Measurements from ENCODE around the gene HDAC11. TPM values are rescaled to one million over a fixed set of nuclear protein-coding genes. Genes with fewer than 3 reads are reported as not detected.
A peak's percentile ranks its signal among the peaks of the same experiment; 100 is the strongest.
"Not testable (repeated sequence)": the region's sequence is repeated elsewhere in the genome, so short reads cannot be mapped to it uniquely, and the experiment has no call there.

The HDAC11 gene
- total RNA-seq, 1 donor from 2014 or later: 10.2 TPM

DNA sequence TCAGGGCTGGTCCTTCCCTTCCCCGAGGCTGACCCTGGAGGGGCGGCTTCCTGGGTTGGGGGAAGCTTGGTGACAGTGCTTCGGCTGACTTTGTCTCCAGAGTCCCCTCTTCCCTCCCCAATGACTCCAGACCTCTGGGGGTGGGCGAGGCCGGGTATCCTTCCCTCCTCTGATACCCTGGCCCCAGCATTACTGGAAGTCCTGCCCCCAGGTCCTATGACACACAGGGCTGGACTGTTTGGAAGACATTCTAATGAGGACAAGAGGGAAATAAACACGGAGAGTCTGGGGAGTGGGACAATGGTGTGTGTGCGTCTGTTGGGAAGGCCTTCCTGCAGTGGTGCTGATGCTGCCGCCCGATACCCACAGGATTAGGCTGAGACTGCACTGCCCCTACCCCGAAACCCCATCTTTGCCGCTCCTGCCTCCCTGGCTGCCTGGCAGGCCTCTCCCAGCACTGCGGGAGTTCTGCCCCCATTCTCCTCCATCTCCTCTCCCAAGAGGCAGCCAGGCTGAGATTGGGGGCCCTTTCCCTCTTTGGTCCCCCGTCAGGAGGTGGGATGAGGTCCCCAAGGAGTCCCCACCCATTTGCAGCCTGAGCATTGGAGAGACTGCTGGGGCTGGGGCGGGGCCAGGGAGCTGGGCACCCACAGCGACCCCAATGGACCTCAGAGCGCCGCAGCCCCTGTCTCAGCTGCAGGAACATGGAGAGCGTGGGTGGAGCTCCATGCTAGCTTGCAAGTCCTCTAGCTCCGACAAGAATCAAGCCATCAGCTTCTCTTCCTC, 39.1 kb downstream of the HDAC11 start:
- DNase-seq (ENCODE audit: low spot score in 2 of 2) (no peak), FAIRE-seq (no peak)

DNA sequence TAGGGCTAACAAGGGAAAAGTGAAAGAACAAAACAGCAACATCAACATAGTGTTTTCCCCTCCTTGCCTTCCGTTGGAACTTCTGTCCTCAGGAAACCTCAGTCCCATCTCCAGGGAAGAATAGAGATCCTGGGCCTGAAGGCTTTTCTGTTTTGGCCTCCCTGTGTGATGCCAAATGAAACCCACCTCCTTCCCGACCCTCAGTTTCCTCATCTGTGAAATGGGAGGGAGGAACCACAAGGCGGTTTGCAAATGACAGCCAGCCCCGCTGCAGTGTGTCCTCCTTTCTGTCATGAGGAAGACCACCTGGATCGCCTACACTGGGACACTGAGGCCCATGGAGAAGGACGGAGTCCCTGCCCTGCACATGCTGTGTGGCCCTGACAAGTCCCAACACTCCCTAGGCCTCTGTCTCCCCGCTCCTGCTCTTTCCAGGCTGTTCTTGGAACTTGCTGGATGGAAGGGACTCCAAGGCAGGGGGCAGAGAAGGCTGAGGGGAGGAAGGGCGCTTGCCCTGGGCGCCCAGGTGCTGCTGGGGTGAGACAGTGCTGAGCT, 40.3 kb downstream of the HDAC11 start:
- no peak for FAIRE-seq
- DNase-seq (ENCODE audit: low spot score in 2 of 2): no peak

DNA sequence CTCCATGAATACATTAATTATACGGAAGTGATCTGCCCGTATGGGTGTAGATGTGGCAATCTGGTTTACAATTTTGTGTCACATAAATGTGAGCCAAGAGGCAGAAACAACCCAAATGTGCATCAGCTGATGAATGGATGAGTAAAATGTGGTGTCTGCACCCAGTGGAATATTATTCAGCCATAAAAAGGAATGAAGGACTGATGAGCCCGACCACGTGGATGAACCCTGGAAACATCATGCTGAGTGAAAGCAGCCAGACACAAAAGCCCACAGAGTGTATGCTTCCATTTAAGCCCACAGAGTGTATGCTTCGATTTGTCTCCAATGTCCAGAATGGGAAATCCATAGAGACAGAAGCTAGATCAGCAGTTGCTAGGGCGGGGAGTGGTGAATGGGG, 41.2 kb downstream of the HDAC11 start:
- FAIRE-seq: no peak
- DNase-seq (ENCODE audit: low spot score in 2 of 2): no peak

DNA sequence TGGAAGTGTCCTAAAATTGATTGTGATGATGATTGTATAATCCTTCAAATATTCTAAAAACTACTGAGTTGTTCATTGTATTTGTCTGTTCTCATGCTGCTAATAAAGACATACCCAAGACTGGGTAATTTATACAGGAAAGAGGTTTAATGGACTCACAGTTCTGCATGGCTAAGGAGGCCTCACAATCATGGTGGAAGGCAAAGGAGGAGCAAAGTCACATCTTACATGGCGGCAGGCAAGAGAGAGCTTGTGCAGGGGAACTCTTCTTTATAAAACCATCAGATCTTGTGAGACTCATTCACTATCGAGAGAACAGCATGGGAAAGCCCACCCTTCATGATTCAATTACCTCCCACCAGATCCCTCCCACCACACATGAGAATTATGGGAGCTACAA, 41.6 kb downstream of the HDAC11 start:
- DNase-seq (ENCODE audit: low spot score in 2 of 2); FAIRE-seq: not testable (repeated sequence)

DNA sequence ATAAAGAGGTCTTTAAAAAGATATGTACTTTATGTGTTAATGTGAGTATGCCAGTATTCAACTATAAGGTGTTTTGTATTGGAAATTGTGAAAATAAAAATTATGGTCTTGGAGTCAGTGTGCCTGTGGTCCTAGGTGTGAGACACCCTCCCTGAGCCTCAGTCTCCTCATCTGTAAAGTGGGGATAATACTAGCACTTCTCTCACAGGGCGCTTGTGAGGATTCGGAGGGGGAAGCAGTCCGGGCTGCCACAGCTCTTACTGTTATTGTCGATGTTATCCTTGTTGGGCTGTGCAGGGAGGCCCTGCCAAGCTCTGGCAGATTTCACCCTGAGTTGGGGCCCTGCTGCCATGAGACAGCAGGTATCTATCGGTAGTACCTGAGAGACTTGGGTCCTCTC, 42.1 kb downstream of the HDAC11 start:
- DNase-seq (ENCODE audit: low spot score in 2 of 2): no peak
- FAIRE-seq: no peak

DNA sequence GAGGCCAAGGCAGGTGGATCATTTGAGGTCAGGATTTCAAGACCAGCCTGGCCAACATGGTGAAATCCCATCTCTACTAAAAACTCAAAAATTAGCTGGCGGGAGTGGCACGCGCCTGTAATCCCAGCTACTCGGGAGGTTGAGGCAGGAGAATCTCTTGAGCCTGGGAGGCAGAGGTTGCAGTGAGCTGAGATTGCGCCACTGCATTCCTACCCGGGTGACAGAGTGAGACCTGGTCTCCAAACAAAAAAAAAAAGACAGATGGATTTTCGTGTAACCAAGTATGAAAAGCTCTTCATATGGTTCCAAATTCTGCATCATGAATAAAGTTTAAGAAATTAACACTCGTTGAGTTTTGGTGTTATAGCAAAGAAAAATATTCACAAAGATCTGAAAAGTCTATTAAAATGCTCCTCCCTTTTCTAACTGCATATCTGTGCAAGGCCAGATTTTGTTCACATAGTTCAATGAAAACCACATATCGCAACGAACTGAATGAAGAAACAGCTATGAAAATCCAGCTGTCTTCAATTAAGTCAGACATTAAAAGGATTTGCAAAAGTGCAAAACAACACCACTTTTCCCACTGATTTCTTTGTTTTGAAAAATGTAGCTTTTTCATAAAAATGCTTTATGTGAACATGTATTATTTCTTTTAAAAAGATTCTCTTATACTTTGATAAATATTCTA, 45.0 kb downstream of the HDAC11 start:
- peak; percentile 15 for FAIRE-seq

DNA sequence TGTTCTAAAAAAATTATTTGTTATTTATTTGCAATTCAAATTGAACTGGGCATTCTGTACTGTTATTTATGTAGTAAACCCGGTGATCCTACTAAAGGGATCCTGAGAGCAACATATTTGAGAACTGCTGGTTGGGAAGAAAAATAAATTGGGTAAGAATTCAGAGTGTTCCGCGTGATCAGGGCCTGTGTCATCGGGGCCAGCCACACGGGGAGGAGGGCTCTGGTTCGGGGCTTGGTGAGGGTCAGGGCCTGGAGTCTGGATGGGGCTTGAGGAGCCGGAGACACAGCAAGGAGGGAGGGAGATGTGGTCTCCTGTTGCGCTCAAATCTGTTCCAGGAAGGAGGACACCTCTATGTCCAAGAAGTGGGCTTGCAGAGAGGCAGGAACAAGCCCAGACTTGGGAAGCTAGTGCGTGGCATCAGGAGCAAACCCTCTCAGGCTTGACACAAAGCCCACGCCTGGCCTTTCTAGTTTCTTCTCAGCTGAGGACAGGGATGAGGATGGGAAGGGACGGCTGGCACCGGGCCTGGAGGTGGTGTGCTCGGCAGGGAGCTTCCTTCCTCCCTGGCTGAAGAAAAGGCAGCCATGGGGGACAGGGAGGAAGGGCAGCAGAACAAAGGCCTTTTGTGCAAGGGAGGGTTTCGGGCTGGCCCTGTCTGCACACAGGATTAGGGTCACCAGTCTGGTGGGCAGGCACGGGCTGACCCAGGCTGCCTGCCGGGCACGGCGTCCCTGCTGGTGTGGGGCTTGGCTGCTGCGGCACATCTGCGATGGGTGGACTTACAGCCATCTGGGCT, 45.9 kb downstream of the HDAC11 start:
- no peak for FAIRE-seq

More for the DNA sequence above, 45.0 kb downstream of the HDAC11 start:
- no peak for DNase-seq (ENCODE audit: low spot score in 2 of 2)

DNA sequence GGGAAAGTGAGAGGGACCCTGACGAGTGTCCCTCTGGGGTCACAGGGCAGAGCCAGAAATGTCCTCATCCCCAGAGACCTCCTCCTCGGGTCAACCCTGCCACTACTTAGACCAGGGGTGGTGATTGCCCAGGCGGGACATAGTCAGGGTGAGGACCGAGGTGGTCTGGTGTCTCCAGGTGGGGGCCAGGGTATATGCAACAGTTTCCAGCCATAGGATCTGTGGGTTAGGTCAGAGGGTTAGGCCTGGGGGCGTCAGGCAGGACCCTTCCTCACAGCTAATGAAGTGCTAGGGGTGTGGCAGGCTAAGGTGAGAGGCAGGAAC, 46.5 kb downstream of the HDAC11 start:
- FAIRE-seq: no peak
- DNase-seq (ENCODE audit: low spot score in 2 of 2): no peak

More for the DNA sequence above, 45.9 kb downstream of the HDAC11 start:
- no peak for DNase-seq (ENCODE audit: low spot score in 2 of 2)

DNA sequence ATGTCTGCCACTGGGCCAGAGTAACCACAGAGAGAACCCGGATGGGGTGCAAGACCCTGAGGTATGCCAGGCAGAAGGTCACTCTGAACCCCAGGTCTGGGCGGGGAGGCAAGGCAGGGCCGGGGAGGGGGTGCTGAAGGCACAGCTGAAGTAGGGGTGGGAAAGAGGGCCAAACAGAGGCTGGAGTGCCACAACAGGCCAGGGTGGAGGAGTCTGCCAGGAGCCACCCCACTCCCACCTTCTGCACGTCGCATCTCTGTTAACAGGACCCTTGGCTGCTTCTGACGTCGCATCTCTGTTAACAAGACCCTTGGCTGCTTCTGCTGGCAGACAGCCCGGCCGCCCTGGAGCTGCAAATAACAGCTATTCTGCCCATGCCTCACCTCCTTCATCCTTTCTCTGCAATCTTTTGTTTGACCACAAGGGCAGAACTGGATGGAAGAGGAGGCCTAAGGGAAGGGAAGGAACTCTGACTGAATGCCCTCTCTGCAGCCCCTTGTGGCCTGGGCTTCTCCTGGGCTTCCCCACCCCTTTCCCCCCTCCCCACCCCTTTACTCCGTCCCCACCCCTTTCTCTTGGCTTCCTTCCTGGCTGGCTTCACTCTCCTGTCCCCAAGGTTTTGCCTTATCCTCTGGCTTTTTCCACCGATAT, 48.2 kb downstream of the HDAC11 start:
- FAIRE-seq: no peak
- no peak for DNase-seq (ENCODE audit: low spot score in 2 of 2)

DNA sequence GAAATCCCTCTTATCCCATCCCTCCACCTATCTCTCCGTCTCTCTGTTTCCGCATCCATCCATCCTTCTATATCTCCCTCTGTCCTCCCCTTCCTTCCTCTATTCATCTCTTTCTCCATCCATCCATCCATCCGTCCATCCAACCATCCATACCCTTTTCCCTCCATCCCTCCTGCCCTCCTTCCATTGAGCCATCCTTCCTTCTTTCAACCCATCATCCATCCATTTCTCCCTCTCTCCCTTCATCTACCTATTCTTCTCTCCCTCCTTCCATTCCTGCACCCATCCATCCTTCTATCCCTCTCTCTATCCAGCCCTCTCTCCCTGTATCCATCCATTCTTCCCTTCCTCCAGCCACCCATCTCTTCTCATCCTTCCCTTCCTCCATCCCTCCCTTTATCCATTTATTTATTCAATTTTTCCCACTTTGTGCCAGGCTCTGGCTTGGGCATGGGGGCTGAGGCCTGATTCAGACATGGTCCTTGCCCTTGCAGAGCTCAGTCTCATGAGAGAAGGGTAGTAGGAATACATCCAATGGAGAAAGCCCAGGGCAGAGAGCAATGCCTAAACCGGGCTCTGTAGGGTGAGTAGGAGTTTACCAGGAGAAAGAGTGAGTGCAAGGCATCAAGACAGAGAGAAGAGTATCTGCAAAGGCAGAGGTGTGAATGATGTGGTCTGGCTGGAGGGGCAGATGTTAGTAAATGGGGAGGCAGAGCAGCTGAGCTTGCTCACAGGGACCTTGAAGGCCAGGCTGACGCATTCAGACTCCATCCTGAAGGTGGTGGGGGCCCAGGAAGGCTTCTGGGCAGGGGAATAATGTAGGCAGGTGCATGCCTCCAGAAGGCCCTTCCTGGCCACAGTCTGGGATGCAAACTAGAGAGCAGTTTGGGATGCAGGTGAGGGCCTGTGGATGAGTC, 49.3 kb downstream of the HDAC11 start:
- DNase-seq (ENCODE audit: low spot score in 2 of 2) (no peak), FAIRE-seq (no peak)

DNA sequence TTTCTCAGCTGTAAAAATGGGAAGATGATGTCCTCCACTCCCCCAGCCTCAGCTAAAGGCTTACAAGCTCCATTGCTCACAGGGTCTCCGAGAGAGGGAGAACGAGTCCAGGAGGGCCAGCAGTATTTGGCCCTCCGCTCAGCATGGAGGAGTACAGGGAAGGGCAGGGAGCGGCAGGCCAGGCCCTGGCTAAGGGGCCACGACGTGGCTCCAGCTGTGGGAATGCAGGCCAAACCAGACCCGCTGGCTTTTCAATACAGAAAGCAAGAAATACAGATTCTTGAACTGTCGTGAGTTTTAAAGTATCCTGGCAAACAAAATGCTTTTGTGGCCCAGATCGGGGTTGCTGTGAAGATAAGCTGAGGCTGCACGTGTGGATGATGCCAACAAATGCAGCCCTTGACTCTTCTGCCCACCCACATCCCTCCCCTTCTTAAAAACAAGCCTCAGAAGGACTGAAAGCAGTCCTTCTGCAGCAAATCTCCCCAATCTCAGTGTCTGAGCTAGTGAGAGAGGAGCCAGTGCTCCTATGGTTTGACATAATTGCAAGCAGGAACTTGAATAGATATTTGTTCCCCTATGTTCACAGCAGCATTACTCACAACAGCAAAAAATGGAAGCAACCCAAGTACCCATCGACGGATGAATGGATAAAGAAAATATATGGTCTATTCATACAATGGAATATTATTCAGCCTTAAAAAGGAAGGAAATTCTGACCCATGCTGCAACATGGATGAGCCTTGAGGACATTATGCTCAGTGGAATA, 50.3 kb downstream of the HDAC11 start:
- no peak for FAIRE-seq
- DNase-seq (ENCODE audit: low spot score in 2 of 2): no peak

DNA sequence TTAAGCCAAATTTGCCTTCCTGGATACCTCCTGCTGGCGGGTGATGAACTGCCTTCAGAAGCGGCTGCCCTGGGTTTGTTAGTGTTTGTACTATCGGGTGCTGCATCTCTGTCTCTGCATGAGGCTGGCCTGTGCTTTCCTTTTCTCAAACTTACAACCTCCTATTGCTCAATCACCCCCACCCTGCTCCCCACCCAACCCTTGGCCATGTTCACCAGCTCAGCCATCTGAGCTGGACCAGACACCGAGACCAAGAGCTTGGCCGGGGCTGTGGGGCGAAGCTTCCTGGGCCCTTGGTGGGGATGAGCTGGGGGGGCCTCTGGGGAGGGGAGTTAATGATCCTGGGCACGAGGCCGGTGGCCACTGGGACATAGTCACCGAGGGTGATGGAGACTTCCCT, 52.0 kb downstream of the HDAC11 start:
- FAIRE-seq: no peak

DNA sequence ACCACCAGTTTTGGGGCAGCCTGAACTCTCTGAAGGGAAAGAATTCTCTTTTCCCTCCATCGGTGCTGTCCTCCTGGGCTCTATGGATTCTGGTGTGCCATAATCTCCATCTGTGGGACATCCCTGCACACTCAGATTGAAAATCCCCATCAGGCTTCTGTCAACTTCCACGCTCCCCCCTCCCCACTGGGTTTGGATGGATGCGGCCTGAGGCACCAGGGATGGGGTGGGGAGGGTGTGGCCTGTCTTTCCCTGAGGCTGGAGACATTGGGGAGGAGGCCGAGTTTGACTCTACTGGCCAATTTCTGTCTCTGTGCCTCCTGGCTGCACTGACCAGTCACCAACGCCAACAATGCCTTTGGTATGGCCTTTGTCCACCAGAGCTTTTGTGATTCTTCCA, 52.5 kb downstream of the HDAC11 start:
- FAIRE-seq: no peak
- no peak for DNase-seq (ENCODE audit: low spot score in 2 of 2)

More for the DNA sequence above, 52.0 kb downstream of the HDAC11 start:
- DNase-seq (ENCODE audit: low spot score in 2 of 2): no peak

DNA sequence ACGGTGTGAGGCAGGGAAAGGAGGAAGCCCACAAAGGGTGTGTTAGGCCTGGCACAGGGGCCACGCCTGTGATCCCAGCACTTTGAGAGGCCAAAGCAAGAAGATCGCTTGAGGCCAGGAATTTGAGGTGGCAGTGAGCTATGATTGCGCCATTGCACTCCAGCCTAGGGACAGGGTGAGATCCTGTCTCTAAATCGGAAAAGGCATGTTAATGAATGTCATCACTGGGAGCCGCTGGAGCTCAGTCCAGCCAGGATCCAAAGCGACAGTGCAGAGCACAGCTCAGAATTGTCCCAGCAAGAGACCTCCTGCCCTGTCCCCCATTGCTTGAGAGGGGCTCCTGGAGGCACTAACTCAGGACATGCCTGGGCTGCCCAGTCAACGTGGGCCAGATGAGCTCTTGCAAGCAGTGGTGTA, 53.8 kb downstream of the HDAC11 start:
- FAIRE-seq: no peak
- no peak for DNase-seq (ENCODE audit: low spot score in 2 of 2)

DNA sequence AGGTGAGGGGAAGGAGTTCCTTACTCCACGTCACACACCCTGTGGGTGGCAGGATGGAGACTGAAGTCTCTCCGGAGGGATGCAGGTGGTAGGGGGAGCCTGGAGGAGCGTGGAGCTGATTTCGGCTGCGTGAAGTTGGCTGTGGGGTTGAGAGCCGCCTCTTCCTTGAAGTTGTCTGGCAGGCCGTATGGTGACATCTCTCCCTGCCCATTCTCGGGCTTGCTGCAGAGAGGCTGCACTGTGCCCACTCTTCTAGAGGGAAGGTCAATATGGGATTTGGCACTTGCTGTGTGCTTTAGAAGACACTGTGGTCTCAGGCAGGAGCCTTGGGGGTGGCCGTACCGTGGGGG, 55.4 kb downstream of the HDAC11 start:
- FAIRE-seq (no peak), DNase-seq (ENCODE audit: low spot score in 2 of 2) (no peak)

DNA sequence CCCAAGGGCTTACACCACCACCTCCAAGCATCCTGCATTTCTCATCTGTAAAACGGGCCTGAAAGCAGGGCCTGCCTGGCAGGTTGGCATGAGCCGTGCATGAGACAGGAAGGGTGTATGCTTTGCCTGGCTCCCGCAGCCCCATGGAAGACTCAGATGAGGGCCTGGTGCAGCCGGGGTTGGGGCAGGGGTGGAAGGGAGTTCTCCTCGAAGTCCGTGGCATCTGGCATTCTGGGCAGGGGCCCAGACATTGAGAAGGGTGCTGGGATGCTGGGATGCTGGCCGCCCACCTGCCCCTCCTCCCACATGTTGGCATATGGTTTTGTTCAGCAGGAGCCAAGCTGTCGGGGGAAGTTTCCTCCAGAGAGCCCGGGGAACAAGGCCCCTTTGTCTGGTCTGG, 55.8 kb downstream of the HDAC11 start:
- no peak for DNase-seq (ENCODE audit: low spot score in 2 of 2)
- FAIRE-seq: no peak

DNA sequence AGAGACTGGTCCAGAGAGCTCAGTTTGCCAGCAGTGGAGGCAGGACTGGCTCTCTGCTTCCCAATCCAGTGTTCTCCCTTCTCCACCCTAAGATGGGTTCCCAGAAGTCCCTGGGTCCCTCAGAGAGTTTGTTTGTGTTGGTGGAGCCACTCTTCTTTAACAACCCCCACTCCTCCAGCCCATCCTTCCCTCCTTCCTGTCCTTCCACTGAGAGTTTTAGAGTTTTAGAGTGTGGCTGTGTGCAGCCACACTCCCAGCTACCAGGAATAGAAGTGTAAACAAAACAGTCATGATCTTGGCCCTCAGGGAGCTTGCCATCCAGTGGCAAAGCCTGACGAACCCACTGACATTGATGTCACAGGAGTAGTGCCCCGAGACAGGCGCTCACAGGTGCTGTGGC, 56.3 kb downstream of the HDAC11 start:
- FAIRE-seq (no peak), DNase-seq (ENCODE audit: low spot score in 2 of 2) (no peak)

DNA sequence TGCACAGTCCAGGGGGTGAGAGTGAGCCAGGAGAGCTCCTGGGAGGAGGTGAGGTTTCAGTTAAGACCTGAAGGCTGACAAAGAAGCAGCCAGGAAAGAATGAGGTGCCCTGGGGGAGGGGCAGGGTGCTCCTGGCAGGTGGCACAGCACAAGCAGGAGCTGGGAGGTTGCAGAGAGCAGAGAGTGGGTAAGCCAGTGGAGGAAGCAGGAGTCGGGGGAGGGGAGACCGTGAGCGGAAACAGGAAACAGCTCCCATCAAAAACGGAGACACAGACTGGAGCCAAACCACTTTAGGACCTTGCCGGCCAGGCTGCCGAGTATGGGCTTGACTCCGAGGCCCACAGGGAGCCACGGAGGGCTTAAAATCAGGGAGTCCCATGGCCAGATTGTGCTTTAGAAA, 56.7 kb downstream of the HDAC11 start:
- FAIRE-seq: no peak
- DNase-seq (ENCODE audit: low spot score in 2 of 2): no peak

Measured in frontal cortex (tissue), 4 donors.